ENCODE data around the gene MRPL52. TPM values are rescaled to one million over a fixed set of nuclear protein-coding genes. Genes with fewer than 3 reads are reported as not detected.

Gene MRPL52
- total RNA-seq, 4 donors from 2014 or later, result 35.5 to 84.5 (median 74.2) TPM

DNA sequence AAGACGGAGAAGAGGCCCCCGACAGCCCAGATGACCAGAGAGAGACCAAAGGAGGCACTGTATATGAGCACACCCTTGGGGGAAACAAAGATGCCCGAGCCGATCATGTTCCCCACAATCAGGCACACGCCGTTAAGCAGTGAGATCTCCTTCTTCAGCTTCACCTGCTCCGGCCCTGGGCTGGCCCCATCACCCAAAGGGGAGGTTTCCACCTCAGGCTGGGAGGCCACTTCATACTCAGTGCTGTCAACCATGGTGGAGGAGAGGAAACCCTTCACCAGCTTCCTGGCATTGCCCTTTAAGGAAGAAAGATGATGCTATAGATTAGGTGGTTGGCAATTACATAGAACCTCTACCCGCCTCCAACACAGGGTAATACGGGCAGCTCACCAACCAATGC is 16.5 kb upstream of the MRPL52 start:
- no peaks in the 10 kb centered on the region for H3K27me3 ChIP-seq
- WGBS, result 76% methylated on average over 9 of the region's 9 CpGs
- no peak overlapping the region for H3K4me3 ChIP-seq
- H3K36me3 ChIP-seq, result no peaks in the 10 kb centered on the region
- no peaks in the 10 kb centered on the region for H3K9me3 ChIP-seq
- H3K27ac ChIP-seq, result no peak overlapping the region
- TF ChIP-seq POLR2A (IDR thresholded peaks at IDR 0.05) (no peak), CTCF (IDR thresholded peaks at IDR 0.05) (no peak), POLR2AphosphoS5 (IDR thresholded peaks at IDR 0.05) (no peak), EP300 (IDR thresholded peaks at IDR 0.05) (no peak)
- peaks cover 13% of the 10 kb centered on the region for H3K4me1 ChIP-seq
- no peak for DNase-seq (ENCODE audit: low spot score in 2 of 2)

DNA sequence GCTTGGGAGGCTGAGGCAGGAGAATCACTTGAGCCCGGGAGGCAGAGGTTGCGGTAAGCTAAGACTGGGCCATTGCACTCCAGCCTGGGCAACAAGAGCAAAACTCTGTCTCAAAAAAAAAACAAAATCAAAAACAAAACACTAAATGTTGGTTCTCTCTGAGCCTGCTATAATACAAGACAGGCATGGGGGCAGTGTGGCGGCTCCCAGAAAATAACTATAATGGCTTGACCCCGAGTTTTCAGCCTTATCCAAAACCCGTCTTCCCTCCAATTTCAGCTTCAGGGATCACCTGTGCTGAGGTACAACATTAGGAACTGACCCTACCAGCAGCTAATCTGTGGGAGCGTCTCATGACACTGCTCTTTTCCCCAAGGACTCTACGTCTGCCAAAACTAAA is 15.3 kb upstream of the MRPL52 start:
- Histone ChIP-seq H3K27me3 (no peaks in the 10 kb centered on the region), H3K4me3 (no peak overlapping the region), H3K4me1 (peaks cover 18% of the 10 kb centered on the region), H3K27ac (no peak overlapping the region), H3K36me3 (no peaks in the 10 kb centered on the region), H3K9me3 (no peaks in the 10 kb centered on the region)
- DNase-seq (ENCODE audit: low spot score in 2 of 2), result no peak
- TF ChIP-seq POLR2A (IDR thresholded peaks at IDR 0.05) (no peak), EP300 (IDR thresholded peaks at IDR 0.05) (no peak), CTCF (IDR thresholded peaks at IDR 0.05) (no peak), POLR2AphosphoS5 (IDR thresholded peaks at IDR 0.05) (no peak)
- 86% methylated on average over 7 of the region's 7 CpGs for WGBS

DNA sequence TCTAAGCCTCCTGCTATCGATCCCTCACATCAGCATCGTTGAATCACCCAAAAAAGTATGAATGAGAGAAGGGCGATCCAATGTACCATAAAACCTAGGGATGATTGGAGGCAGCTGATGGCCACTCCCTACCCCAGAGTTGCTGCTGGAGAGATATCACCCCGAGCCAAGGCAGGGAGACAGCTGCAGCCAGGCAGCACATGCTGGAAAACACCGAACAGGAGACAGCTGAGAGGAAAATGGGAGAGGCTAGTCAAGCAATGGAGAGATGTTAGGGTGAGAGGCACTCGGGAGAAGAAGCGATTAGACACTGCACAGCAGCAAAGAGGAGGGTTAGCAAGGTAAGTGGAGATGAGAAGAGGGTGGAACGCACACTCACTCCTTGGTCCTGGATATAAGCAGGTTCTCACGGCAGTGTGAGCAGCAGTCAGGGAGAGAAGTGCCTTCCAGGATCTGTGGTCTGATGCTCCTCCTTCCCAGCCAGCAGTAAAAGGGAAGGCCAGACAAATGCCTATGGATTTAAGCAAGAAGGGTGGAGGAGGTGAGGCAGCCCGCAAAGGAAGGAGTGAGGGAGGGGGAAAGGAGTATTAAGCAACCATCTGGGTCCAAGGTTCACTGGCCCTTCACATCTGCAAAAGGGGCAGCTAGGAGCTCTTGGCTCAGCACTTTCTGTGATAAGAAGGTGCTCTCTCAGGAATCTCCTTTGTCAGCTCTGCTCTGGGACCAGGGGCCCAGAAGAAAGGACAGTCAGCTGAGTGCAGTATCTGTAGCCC is 14.6 kb upstream of the MRPL52 start, which contains the start of gene SLC7A7:
SLC7A7 (minus strand) TSS at position 495 of the 773 bp plus-strand sequence. CDS start 2,037 bp downstream, outside the sequence.
- DNase-seq (ENCODE audit: low spot score in 2 of 2), result no peak
- Histone ChIP-seq H3K36me3 (no peaks in the 10 kb centered on the region), H3K9me3 (no peaks in the 10 kb centered on the region), H3K27ac (no peak within 1 kb of the TSS), H3K4me3 (peak within 1 kb of the TSS; percentile 27), H3K4me1 (peaks cover 21% of the 10 kb centered on the region), H3K27me3 (no peaks in the 10 kb centered on the region)
- 36% methylated on average over 10 of the region's 10 CpGs for WGBS
- TF ChIP-seq POLR2AphosphoS5 (IDR thresholded peaks at IDR 0.05) (no peak), CTCF (IDR thresholded peaks at IDR 0.05) (no peak), POLR2A (IDR thresholded peaks at IDR 0.05) (no peak), EP300 (IDR thresholded peaks at IDR 0.05) (no peak)

GRCh38 chr14:22819151-22819988 is 10.3 kb upstream of the MRPL52 start:
- peak overlapping the region; percentile 40 for H3K4me3 ChIP-seq
- no peaks in the 10 kb centered on the region for H3K27me3 ChIP-seq
- no peak for DNase-seq (ENCODE audit: low spot score in 2 of 2)
- TF ChIP-seq POLR2AphosphoS5 (IDR thresholded peaks at IDR 0.05) (no peak), POLR2A (IDR thresholded peaks at IDR 0.05) (no peak), CTCF (IDR thresholded peaks at IDR 0.05) (no peak)
- peaks cover 37% of the 10 kb centered on the region for H3K4me1 ChIP-seq
- H3K36me3 ChIP-seq, result no peaks in the 10 kb centered on the region
- 34% methylated on average over 10 of the region's 10 CpGs for WGBS
- H3K9me3 ChIP-seq, result no peaks in the 10 kb centered on the region
- peak overlapping the region; percentile 78 for H3K27ac ChIP-seq

GRCh38 chr14:22820731-22821130 is 9.0 kb upstream of the MRPL52 start:
- Histone ChIP-seq H3K4me1 (peaks cover 35% of the 10 kb centered on the region), H3K9me3 (no peaks in the 10 kb centered on the region), H3K4me3 (no peak overlapping the region), H3K36me3 (no peaks in the 10 kb centered on the region), H3K27me3 (no peaks in the 10 kb centered on the region), H3K27ac (no peak overlapping the region)
- no peak for TF ChIP-seq POLR2A (IDR thresholded peaks at IDR 0.05)
- TF ChIP-seq POLR2AphosphoS5 (IDR thresholded peaks at IDR 0.05), result no peak
- TF ChIP-seq EP300 (IDR thresholded peaks at IDR 0.05), result no peak
- no peak for TF ChIP-seq CTCF (IDR thresholded peaks at IDR 0.05)
- DNase-seq (ENCODE audit: low spot score in 2 of 2), result no peak
- WGBS, result 71% methylated on average over 1 of the region's 1 CpG

Measured in suprapubic skin (tissue), 4 donors.